Bronchial epithelial cell (primary cell): Measurements from ENCODE around the gene OCIAD1. TPM values are rescaled to one million over a fixed set of nuclear protein-coding genes. Genes with fewer than 3 reads are reported as not detected.

Experiments used
- DNase-seq: peaks from one replicate; pipeline ENCODE4 v3.0.0-alpha.2; 2010; ENCODE audit warnings: low read depth
- FAIRE-seq: peaks from 2 replicates; lab custom pipeline; 2011; peaks lifted over from hg19 to GRCh38; lab: Jason Lieb, UNC
- H3K27me3 ChIP-seq: 2 replicates; pipeline ENCODE4 v1.5.1; 2011; ENCODE audit warnings: low read length; ENCODE audit not compliant: control insufficient read depth, insufficient read depth
- H3K36me3 ChIP-seq: 2 replicates; pipeline ENCODE4 v1.5.1; 2011; ENCODE audit warnings: low read length; ENCODE audit not compliant: control insufficient read depth, insufficient read depth
- H3K4me3 ChIP-seq: 2 replicates; pipeline ENCODE4 v1.5.1; 2011; ENCODE audit warnings: mild to moderate bottlenecking, low read depth, low read length, control low read depth
- CTCF ChIP-seq: IDR thresholded peaks from 2 replicates; pipeline ENCODE4 v1.5.1; 2011; ENCODE audit warnings: mild to moderate bottlenecking, moderate library complexity, low read length, control low read depth, inconsistent platforms; ENCODE audit not compliant: insufficient read depth, severe bottlenecking
- total RNA-seq: library from RNA; depleted of rRNA; stranded (reverse); fragments of >200 nt; gene quantifications from 2 replicates; pipeline ENCODE4 v1.2.1, GENCODE V29; 2014

Gene OCIAD1
- total RNA-seq, 1 donor from 2014 or later = 97.1 TPM

GRCh38 chr4:48791313-48791712 is 39.6 kb upstream of the OCIAD1 start:
- no peaks in the 10 kb centered on the region for H3K36me3 ChIP-seq
- no peak overlapping the region for H3K4me3 ChIP-seq
- no peak for DNase-seq
- FAIRE-seq = no peak
- TF ChIP-seq CTCF = no peak
- H3K27me3 ChIP-seq = no peaks in the 10 kb centered on the region

- DNase-seq (no peak), FAIRE-seq (no peak)
- Histone ChIP-seq H3K36me3 (no peaks in the 10 kb centered on the region), H3K27me3 (no peaks in the 10 kb centered on the region), H3K4me3 (no peak overlapping the region)
- TF ChIP-seq CTCF = no peak
These were observed 38.4 kb upstream of the OCIAD1 start for GRCh38 chr4:48792348-48793006.

GRCh38 chr4:48795108-48795507 is 35.8 kb upstream of the OCIAD1 start:
- no peak for TF ChIP-seq CTCF
- DNase-seq = no peak
- Histone ChIP-seq H3K4me3 (no peak overlapping the region), H3K27me3 (no peaks in the 10 kb centered on the region), H3K36me3 (no peaks in the 10 kb centered on the region)
- FAIRE-seq = no peak

GRCh38 chr4:48796191-48796926 is 34.5 kb upstream of the OCIAD1 start:
- Histone ChIP-seq H3K27me3 (no peaks in the 10 kb centered on the region), H3K36me3 (no peaks in the 10 kb centered on the region), H3K4me3 (no peak overlapping the region)
- FAIRE-seq = no peak
- no peak for TF ChIP-seq CTCF
- no peak for DNase-seq

- no peak overlapping the region for H3K4me3 ChIP-seq
- no peaks in the 10 kb centered on the region for H3K36me3 ChIP-seq
- no peak for DNase-seq
- TF ChIP-seq CTCF = no peak
- no peaks in the 10 kb centered on the region for H3K27me3 ChIP-seq
- no peak for FAIRE-seq
These were observed 33.8 kb upstream of the OCIAD1 start for GRCh38 chr4:48796927-48797679.
